ENCODE results near the gene NMNAT2. TPM values are rescaled to one million over a fixed set of nuclear protein-coding genes. Genes with fewer than 3 reads are reported as not detected.

The NMNAT2 gene
- total and polyA plus RNA-seq, 2 donors (not counting 3 experiments of a cell fraction or from before 2014, with no cell fraction given), result 0.28 to 0.38 TPM

DNA sequence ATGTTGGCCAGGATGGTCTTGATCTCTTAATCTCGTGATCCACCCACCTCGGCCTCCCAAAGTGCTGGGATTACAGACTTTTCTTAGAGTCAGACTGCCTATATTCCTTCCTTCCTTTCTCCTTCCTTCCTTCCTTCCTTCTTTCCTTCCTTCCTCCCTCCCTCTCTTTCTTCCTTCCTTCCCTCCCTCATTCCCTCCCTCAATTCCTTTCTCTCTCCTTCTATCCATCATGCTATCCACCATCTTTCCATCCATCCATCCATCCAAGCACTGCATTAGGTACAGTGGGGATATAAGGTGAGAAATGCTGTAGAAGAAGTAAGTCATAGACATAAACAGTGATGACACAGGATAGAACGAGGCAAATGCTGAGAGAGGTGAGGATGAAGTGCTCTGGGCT is 218.9 kb downstream of the NMNAT2 start:
- Histone ChIP-seq H3K9me1 (replicated peaks; ENCODE audit: control insufficient read depth, extremely low read depth, insufficient read depth, low read length) (no peaks in the 10 kb centered on the region), H3K79me2 (ENCODE audit: control insufficient read depth, insufficient read depth, low read length) (no peaks in the 10 kb centered on the region), H3K4me2 (ENCODE audit: insufficient read depth, low read length) (no peak overlapping the region), H3K9me3 (replicated peaks; ENCODE audit: control insufficient read depth, insufficient read depth, low read length) (no peaks in the 10 kb centered on the region), H3K4me3 (replicated peaks in 1 of 3; ENCODE audit: insufficient read depth in 1 of 3, low read depth in 1 of 3, low read length in 3 of 3) (no peak overlapping the region), H3K27ac (ENCODE audit: insufficient read depth, low read depth, low read length) (no peak overlapping the region), H4K20me1 (replicated peaks; ENCODE audit: control insufficient read depth, extremely low read depth, insufficient read depth, low read length) (no peaks in the 10 kb centered on the region), H3K27me3 (ENCODE audit: control insufficient read depth in 2 of 2, insufficient read depth in 2 of 2, low read length in 2 of 2) (no peaks in the 10 kb centered on the region), H3K4me1 (ENCODE audit: control insufficient read depth, extremely low read depth, insufficient read depth, low read length) (peaks cover 12% of the 10 kb centered on the region), H2AFZ (ENCODE audit: low read depth, low read length) (no peak overlapping the region), H3K36me3 (ENCODE audit: control insufficient read depth in 2 of 2, extremely low read depth in 1 of 2, insufficient read depth in 2 of 2, low read length in 2 of 2) (no peaks in the 10 kb centered on the region), H3K9ac (replicated peaks; ENCODE audit: extremely low read depth, insufficient read depth, low read length) (no peak overlapping the region)
- DNase-seq (ENCODE audit: low read depth, low spot score), result no peak
- TF ChIP-seq, protein P1, sequence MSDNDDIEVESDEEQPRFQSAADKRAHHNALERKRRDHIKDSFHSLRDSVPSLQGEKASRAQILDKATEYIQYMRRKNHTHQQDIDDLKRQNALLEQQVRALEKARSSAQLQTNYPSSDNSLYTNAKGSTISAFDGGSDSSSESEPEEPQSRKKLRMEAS (IDR thresholded peaks at IDR 0.05; ENCODE audit: insufficient read depth, insufficient read length), result no peak
- no peak for TF ChIP-seq POLR2A (IDR thresholded peaks at IDR 0.05; ENCODE audit: low read depth, low read length)
- no peak for TF ChIP-seq EZH2 (IDR thresholded peaks at IDR 0.05; ENCODE audit: borderline replicate concordance, low read depth, low read length, severe bottlenecking)
- no peak for TF ChIP-seq GATA2 (IDR thresholded peaks at IDR 0.05; ENCODE audit: insufficient read depth, insufficient read length, low read depth, low read length)
- no peak for TF ChIP-seq FOS (IDR thresholded peaks at IDR 0.05; ENCODE audit: borderline replicate concordance, insufficient read depth, low read length)
- TF ChIP-seq JUN (IDR thresholded peaks at IDR 0.05; ENCODE audit: borderline replicate concordance, insufficient read depth, insufficient read length, low read depth), result no peak
- no peak for TF ChIP-seq POLR2AphosphoS5 (IDR thresholded peaks at IDR 0.05; ENCODE audit: insufficient read depth, low read depth, low read length)
- ChIA-PET POLR2A (no interaction called here), CTCF (no interaction called here)
- intact Hi-C loops (cut with micrococcal nuclease), result no loop called here
- dilution Hi-C loops (cut with MboI; ENCODE audit: extremely low pct_ligation_motif_present, low sequenced_read_pairs), result no loop called here
- BruUV-seq (replicated peaks), result no TSS peak
- FAIRE-seq, result no peak

DNA sequence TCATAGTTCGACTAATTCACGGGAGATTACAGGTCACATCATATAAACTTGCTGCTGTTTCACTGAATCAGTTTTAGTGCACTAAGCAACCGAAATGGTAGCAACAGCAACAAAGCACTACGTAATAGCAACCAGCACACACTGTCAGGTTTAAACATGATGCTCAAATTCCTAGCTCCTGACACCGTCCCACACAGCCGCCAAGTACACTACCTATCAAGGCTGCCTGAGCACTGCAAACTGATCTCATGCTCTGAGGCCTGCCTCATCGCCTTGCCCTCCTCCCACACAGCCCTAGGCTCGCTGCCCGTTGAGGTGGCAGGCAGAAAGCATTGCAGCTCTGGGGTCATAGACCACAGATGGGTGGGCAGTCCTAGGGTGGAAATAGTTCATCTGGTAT is 219.7 kb downstream of the NMNAT2 start:
- Histone ChIP-seq H3K4me1 (ENCODE audit: control insufficient read depth, extremely low read depth, insufficient read depth, low read length) (peaks cover 12% of the 10 kb centered on the region), H3K4me3 (replicated peaks in 1 of 3; ENCODE audit: insufficient read depth in 1 of 3, low read depth in 1 of 3, low read length in 3 of 3) (no peak overlapping the region), H3K9ac (replicated peaks; ENCODE audit: extremely low read depth, insufficient read depth, low read length) (no peak overlapping the region), H2AFZ (ENCODE audit: low read depth, low read length) (no peak overlapping the region), H3K79me2 (ENCODE audit: control insufficient read depth, insufficient read depth, low read length) (no peaks in the 10 kb centered on the region), H4K20me1 (replicated peaks; ENCODE audit: control insufficient read depth, extremely low read depth, insufficient read depth, low read length) (no peaks in the 10 kb centered on the region), H3K27ac (ENCODE audit: insufficient read depth, low read depth, low read length) (no peak overlapping the region), H3K27me3 (ENCODE audit: control insufficient read depth in 2 of 2, insufficient read depth in 2 of 2, low read length in 2 of 2) (no peaks in the 10 kb centered on the region), H3K9me1 (replicated peaks; ENCODE audit: control insufficient read depth, extremely low read depth, insufficient read depth, low read length) (no peaks in the 10 kb centered on the region), H3K36me3 (ENCODE audit: control insufficient read depth in 2 of 2, extremely low read depth in 1 of 2, insufficient read depth in 2 of 2, low read length in 2 of 2) (no peaks in the 10 kb centered on the region), H3K4me2 (ENCODE audit: insufficient read depth, low read length) (no peak overlapping the region), H3K9me3 (replicated peaks; ENCODE audit: control insufficient read depth, insufficient read depth, low read length) (no peaks in the 10 kb centered on the region)
- ChIA-PET POLR2A (no interaction called here), CTCF (no interaction called here)
- no TSS peak for BruUV-seq (replicated peaks)
- TF ChIP-seq POLR2A (IDR thresholded peaks at IDR 0.05; ENCODE audit: low read depth, low read length), result no peak
- TF ChIP-seq JUN (IDR thresholded peaks at IDR 0.05; ENCODE audit: borderline replicate concordance, insufficient read depth, insufficient read length, low read depth), result no peak
- TF ChIP-seq EZH2 (IDR thresholded peaks at IDR 0.05; ENCODE audit: borderline replicate concordance, low read depth, low read length, severe bottlenecking), result no peak
- TF ChIP-seq GATA2 (IDR thresholded peaks at IDR 0.05; ENCODE audit: insufficient read depth, insufficient read length, low read depth, low read length), result no peak
- no peak for TF ChIP-seq POLR2AphosphoS5 (IDR thresholded peaks at IDR 0.05; ENCODE audit: insufficient read depth, low read depth, low read length)
- no peak for TF ChIP-seq FOS (IDR thresholded peaks at IDR 0.05; ENCODE audit: borderline replicate concordance, insufficient read depth, low read length)
- TF ChIP-seq, protein P1 (IDR thresholded peaks at IDR 0.05; ENCODE audit: insufficient read depth, insufficient read length), result no peak
- no peak for TF ChIP-seq MYC (IDR thresholded peaks at IDR 0.05; ENCODE audit: low read depth, low read length)
- no peak for TF ChIP-seq CTCF (IDR thresholded peaks at IDR 0.05; ENCODE audit: extremely low read depth in 1 of 2, insufficient read depth in 1 of 2, low read depth in 1 of 2, low read length in 2 of 2)
- DNase-seq (ENCODE audit: low read depth, low spot score) (no peak), FAIRE-seq (no peak)
- dilution Hi-C loops (cut with MboI; ENCODE audit: extremely low pct_ligation_motif_present, low sequenced_read_pairs), result no loop called here
- intact Hi-C loops (cut with micrococcal nuclease), result no loop called here
